Transverse colon (tissue), 4 donors: ENCODE measurements around the gene HCRTR1. TPM values are rescaled to one million over a fixed set of nuclear protein-coding genes. Genes with fewer than 3 reads are reported as not detected.

Experiments
- DNase-seq: peaks from one replicate; pipeline ENCODE4 v3.0.0-alpha.2; 2019
- H3K27ac ChIP-seq, 4 donors: fragments of 200-600 bp; sonication (generic); 2 replicates each; pipeline ENCODE4 v1.5.1; 2016 to 2018; ENCODE audit warnings: inconsistent platforms in 4 of 4
- H3K27me3 ChIP-seq: fragments of 200-600 bp; sonication (generic); 2 replicates; pipeline ENCODE4 v1.5.1; 2017; ENCODE audit warnings: inconsistent platforms
- H3K36me3 ChIP-seq, 4 donors: fragments of 200-600 bp; sonication (generic); 2 replicates each; pipeline ENCODE4 v1.5.1; 2017 to 2019; ENCODE audit warnings: inconsistent platforms in 4 of 4
- H3K4me1 ChIP-seq, 4 donors: fragments of 200-600 bp; sonication (generic); 2 replicates each; pipeline ENCODE4 v1.5.1; 2017 to 2020; ENCODE audit warnings: inconsistent platforms in 4 of 4
- H3K4me3 ChIP-seq, 4 donors: fragments of 200-600 bp; sonication (generic); 1 replicate in 1 of 4; 2 replicates in 3 of 4; pipeline versions ENCODE4 v1.5.1 to v1.6.1; 2017 to 2019; ENCODE audit warnings: inconsistent platforms in 4 of 4
- H3K9me3 ChIP-seq, 2 donors: fragments of 200-600 bp; sonication (generic); 2 replicates each; pipeline ENCODE4 v1.5.1; 2017 to 2019; ENCODE audit warnings: inconsistent platforms in 2 of 2
- EP300 ChIP-seq: sonication (generic); formaldehyde crosslinking; IDR thresholded peaks from one replicate; pipeline ENCODE4 v1.6.1; 2017; ENCODE audit warnings: antibody characterized with exemption, low read depth
- POLR2A ChIP-seq: fragments of 450-650 bp; IDR thresholded peaks from one replicate; pipeline ENCODE4 v1.6.1; 2016; ENCODE audit warnings: antibody characterized with exemption, mild to moderate bottlenecking, moderate library complexity
- POLR2AphosphoS5 ChIP-seq, 3 donors: sonication (generic); formaldehyde crosslinking; IDR thresholded peaks; one replicate each; pipeline ENCODE4 v1.6.1; 2016; ENCODE audit warnings: antibody characterized with exemption in 3 of 3
- WGBS, 2 donors: methylation state at CpG; one replicate each; pipeline ENCODE4 v1.1.5; 2018; ENCODE audit warnings: low coverage in 1 of 2; 5-methylcytosine and 5-hydroxymethylcytosine counted together
- in situ Hi-C, 4 donors: fragments of 200-750 bp; cut with MboI; loops; one replicate each; pipeline versions ENCODE4 v1.15.0 to v1.15.1; 2017; ENCODE audit warnings: low sequenced_read_pairs in 3 of 4, low pct_ligation_motif_present in 1 of 4, low pct_unique_long_range_greater_than_20kb in 1 of 4
- intact Hi-C: fragments of 100-400 bp; cut with DNase I; formaldehyde crosslinking; loops from one replicate; pipeline ENCODE4 v1.15.1; 2023; ENCODE audit warnings: low total_unique reads
- total RNA-seq, 4 donors: library from RNA; depleted of rRNA; stranded (reverse); fragments of >200 nt; gene quantifications; one replicate each; pipeline ENCODE4 v1.1.0, GENCODE V29; 2016
- TF ChIP-seq, protein P1 (sequence below), 5 experiments: fragments of 200-600 bp in 3 of 5; fragments of 450-650 bp in 2 of 5; sonication (generic) in 3 of 5; IDR thresholded peaks; 1 replicate in 2 of 5; 2 replicates in 3 of 5; pipeline ENCODE4 v1.5.1; 2016 to 2017; ENCODE audit warnings: antibody characterized with exemption in 5 of 5, inconsistent platforms in 3 of 5, mild to moderate bottlenecking in 2 of 5, moderate library complexity in 1 of 5

The HCRTR1 gene
- total RNA-seq, 4 donors from 2014 or later: 0.48 TPM; not detected in 3

DNA sequence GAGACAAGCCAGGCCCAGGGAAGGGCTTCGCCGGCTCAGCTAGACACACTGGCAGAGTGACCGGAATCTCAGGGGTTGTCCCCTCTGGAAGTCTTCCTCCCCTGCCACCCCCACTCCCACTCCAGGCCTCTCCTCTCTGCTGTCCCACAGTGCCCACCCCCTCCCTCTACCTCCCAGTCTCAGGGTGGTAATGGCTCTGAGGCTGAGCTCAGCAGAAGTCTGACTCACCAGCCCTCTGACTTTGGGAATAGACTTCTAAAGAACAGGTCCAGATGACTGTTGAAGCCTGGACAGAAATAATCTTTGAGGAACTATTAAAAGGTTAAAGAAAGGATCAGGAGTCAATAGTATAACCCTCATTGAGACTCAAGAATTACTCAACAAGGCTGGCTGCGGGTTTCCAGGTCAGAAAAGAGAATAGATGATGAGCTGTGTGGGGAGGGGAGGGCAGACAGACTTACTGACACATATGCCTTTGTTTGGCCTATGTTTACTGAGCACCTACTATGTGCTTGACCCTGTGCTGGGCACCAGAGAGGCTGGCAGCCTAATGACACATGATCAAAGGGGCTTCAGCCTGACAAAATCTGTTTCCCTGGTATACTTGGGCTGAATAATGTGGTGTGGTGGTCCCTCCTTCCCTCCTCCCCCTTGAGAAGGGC lies 8.2 kb downstream of the HCRTR1 start:
- intact Hi-C loops (no loop called here), in situ Hi-C loops (no loop called here)
- H3K9me3 ChIP-seq: no peaks in the 10 kb centered on the region
- DNase-seq: no peak
- H3K36me3 ChIP-seq: peaks cover 0 to 12% (median 5%) of the 10 kb centered on the region in 4 donors
- H3K27ac ChIP-seq: no peak overlapping the region
- H3K4me1 ChIP-seq: peaks cover 7 to 19% (median 16%) of the 10 kb centered on the region in 4 donors
- TF ChIP-seq POLR2AphosphoS5 (IDR thresholded peaks at IDR 0.05) (no peak), POLR2A (no peak), EP300 (no peak)
- TF ChIP-seq, protein P1, sequence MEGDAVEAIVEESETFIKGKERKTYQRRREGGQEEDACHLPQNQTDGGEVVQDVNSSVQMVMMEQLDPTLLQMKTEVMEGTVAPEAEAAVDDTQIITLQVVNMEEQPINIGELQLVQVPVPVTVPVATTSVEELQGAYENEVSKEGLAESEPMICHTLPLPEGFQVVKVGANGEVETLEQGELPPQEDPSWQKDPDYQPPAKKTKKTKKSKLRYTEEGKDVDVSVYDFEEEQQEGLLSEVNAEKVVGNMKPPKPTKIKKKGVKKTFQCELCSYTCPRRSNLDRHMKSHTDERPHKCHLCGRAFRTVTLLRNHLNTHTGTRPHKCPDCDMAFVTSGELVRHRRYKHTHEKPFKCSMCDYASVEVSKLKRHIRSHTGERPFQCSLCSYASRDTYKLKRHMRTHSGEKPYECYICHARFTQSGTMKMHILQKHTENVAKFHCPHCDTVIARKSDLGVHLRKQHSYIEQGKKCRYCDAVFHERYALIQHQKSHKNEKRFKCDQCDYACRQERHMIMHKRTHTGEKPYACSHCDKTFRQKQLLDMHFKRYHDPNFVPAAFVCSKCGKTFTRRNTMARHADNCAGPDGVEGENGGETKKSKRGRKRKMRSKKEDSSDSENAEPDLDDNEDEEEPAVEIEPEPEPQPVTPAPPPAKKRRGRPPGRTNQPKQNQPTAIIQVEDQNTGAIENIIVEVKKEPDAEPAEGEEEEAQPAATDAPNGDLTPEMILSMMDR (IDR thresholded peaks at IDR 0.05): no peak
- 80% methylated on average over 4 of the region's 4 CpGs; no CpG with 5 or more reads in 1 of the 2 donors for WGBS, 2 donors
- H3K4me3 ChIP-seq: no peak overlapping the region
- H3K27me3 ChIP-seq: no peaks in the 10 kb centered on the region

DNA sequence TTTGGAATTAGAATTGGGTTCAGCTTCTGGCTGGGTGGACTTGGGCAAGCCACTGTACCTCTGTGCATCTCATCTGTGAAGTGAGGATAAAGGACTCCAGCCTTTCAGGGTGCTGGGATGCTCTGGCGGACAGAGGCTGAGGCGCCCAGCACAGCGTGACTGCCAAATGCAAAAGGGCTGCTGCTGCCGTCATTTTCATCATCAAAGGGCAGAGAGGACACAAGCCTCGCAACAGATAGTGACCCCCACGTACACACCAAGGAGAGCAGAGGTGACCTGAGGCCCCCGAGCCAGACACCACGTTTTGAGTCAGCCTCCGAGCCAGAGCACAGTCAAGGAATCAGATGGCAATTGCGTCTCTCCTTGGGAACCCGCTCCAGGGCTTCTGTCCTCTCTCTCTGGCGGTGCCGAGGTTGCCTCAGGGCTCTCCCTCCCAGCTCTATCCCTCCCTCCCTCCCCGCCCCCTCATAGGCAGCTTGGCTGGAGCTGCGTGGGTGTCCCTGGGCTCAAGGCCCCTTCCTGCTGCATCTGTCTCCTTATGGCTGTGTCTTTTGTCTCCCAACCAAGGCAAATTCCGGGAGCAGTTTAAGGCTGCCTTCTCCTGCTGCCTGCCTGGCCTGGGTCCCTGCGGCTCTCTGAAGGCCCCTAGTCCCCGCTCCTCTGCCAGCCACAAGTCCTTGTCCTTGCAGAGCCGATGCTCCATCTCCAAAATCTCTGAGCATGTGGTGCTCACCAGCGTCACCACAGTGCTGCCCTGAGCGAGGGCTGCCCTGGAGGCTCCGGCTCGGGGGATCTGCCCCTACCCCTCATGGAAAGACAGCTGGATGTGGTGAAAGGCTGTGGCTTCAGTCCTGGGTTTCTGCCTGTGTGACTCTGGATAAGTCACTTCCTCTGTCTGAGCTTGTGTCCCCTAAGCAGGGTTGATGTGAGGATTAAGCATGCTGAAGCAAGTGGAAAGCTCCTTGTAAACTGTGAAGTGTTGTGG lies 9.0 kb downstream of the HCRTR1 start:
- TF ChIP-seq POLR2A: no peak
- no peak for TF ChIP-seq POLR2AphosphoS5 (IDR thresholded peaks at IDR 0.05)
- TF ChIP-seq, protein P1 (IDR thresholded peaks at IDR 0.05): no peak
- no peak for TF ChIP-seq EP300
- no peak for DNase-seq
- no peaks in the 10 kb centered on the region for H3K27me3 ChIP-seq
- H3K4me1 ChIP-seq: peaks cover 7 to 19% (median 16%) of the 10 kb centered on the region in 4 donors
- no peaks in the 10 kb centered on the region for H3K9me3 ChIP-seq
- 77% methylated on average over 23 of the region's 23 CpGs; no CpG with 5 or more reads in 1 of the 2 donors for WGBS, 2 donors
- H3K4me3 ChIP-seq: no peak overlapping the region
- in situ Hi-C loops: no loop called here
- peak overlapping the region; percentile 21 to 60 (median 46) for H3K27ac ChIP-seq
- H3K36me3 ChIP-seq: peaks cover 0 to 19% (median 6%) of the 10 kb centered on the region in 4 donors
- intact Hi-C loops: no loop called here

DNA sequence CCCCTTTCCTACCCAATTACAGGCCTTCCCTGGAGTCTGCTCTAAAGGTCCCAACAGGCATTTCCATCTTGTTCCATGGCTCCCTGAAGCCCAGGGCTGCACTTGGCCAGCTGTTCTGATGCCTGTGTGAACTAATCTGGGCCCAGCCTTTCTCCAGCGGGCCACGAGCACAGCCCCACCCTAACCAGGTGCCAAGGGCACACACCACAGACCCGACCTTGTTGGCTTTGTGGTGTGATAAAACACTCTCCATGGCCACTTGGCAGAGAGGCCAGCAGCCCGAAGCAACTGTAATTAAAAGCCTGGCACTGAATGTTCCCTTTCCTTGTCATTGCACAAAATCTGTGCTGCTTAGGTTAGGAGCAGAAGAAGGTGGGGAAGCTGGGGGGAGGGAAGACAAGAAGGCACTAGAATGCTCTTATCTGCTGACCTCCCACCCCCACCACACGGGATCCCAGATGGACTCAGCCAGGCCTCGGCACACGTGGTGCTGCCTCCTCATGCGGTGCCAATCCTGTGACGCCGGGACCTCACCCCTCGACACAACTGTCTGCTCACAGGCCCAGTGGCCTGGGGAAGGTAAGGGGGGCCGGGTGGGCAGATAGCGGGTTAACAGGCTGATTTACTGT lies 9.9 kb downstream of the HCRTR1 start:
- intact Hi-C loops (no loop called here), in situ Hi-C loops (no loop called here)
- 65% methylated on average over 13 of the region's 13 CpGs; no CpG with 5 or more reads in 1 of the 2 donors for WGBS, 2 donors
- DNase-seq: peak; percentile 43
- TF ChIP-seq EP300 (no peak), POLR2AphosphoS5 (IDR thresholded peaks at IDR 0.05) (peak in 2 of 3 donors; percentile 11 to 45), POLR2A (peak; percentile 39)
- TF ChIP-seq, protein P1 (IDR thresholded peaks at IDR 0.05): no peak
- peak overlapping the region; percentile 30 to 60 (median 46) for H3K27ac ChIP-seq
- H3K9me3 ChIP-seq: no peaks in the 10 kb centered on the region
- H3K4me3 ChIP-seq: no peak overlapping the region
- no peaks in the 10 kb centered on the region for H3K27me3 ChIP-seq
- H3K4me1 ChIP-seq: peaks cover 7 to 20% (median 18%) of the 10 kb centered on the region in 4 donors
- peaks cover 0 to 27% (median 9%) of the 10 kb centered on the region in 4 donors for H3K36me3 ChIP-seq
